Head of caudate nucleus (tissue), 42 donors: ENCODE data around the gene CERS1.
A peak's percentile ranks its signal among the peaks of the same experiment; 100 is the strongest.

Experiments used
- DNase-seq, 42 donors: peaks; one replicate each; pipeline versions ENCODE4 v3.0.0 to v3.0.0-alpha.2; 2020 to 2021; ENCODE audit warnings: mixed read lengths in 7 of 42
- intact Hi-C: fragments of 100-400 bp; cut with DNase I; formaldehyde crosslinking; loops from one replicate; pipeline ENCODE4 v1.15.0; 2022

The CERS1 gene

GRCh38 chr19:18848878-18849661, 46.9 kb downstream of the CERS1 start:
- intact Hi-C loops = loop anchor here (2.0 to 10.0 kb wide), 2 partner anchors 258 to 384 kb away; no protein-coding TSS in a partner anchor
- DNase-seq = peak in 39 of 42 donors; percentile 27 to 81 (median 61)

- intact Hi-C loops = loop anchor here (2.0 to 10.0 kb wide), 2 partner anchors 257 to 383 kb away; no protein-coding TSS in a partner anchor
- no peak for DNase-seq
These were observed 48.2 kb downstream of the CERS1 start for GRCh38 chr19:18847549-18848463.

DNA sequence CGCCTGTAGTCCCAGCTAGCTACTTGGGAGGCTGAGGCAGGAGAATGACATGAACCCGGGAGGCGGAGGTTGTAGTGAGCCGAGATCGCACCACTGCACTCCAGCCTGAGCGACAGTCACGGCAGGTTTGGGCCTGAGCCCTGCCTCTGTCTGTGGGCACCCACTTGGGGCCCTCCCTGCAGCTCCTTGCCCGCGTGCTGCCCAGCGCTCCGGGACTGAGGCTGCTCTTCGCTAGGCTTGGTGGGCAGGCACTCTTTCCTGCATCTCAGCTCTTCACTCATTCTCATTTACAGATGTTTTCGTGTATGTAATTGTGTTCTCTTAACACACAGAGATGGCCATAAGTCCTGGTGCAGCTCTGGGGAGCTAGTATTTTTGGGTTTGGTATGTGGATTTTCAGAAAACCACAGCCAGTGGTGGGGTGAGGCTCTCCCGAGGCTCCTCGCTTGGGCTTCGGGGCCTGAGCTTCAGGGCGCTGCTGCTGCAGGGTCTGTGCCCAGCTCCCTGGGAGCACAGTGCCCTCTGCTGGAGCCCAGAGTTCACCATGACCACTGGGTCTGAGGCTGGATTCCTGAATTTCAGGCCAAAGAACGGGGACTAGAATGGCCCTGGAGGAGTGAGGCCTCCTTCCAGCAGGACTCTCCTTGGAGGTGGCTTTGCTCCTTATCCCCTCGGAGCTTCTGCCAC, 49.0 kb downstream of the CERS1 start:
- peak; percentile 69 to 92 (median 84) for DNase-seq
- intact Hi-C loops = loop anchor here (10.0 kb wide), 1 partner anchor 382 kb away; no protein-coding TSS in a partner anchor

- DNase-seq = no peak
- intact Hi-C loops = loop anchor here (10.0 kb wide), 1 partner anchor 381 kb away; no protein-coding TSS in a partner anchor
These were observed 50.0 kb downstream of the CERS1 start for GRCh38 chr19:18845961-18846360.

DNA sequence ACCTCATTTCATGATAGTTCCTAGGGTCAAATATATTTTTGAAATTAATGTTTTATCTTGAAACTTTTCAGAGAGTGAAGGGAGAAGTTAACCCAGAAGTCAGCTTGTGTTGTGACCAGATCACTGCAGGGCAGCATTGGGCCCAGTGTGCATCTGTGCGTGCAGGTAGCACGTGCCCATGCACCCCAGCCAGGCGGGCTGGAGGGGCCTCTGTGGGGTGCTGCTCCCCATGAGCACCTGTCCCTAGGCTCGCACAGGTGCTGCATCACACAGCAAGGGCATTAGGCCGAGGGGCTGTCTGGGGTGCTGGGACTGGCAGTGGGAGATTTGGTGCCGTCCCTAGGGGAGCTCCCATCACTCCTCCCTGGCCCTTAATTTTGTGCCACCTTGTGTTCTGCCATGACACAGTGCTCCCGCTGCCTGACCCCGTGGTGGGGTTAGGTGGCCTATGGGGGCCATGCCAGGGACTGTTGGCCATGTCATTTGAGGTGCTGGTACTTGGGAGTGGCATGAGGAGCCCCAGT, 51.1 kb downstream of the CERS1 start:
- no peak for DNase-seq
- intact Hi-C loops = loop anchor here (10.0 kb wide), 1 partner anchor 380 kb away; no protein-coding TSS in a partner anchor

- intact Hi-C loops = loop anchor here (10.0 kb wide), 1 partner anchor 379 kb away; no protein-coding TSS in a partner anchor
- no peak for DNase-seq
These were observed 52.0 kb downstream of the CERS1 start for GRCh38 chr19:18843960-18844359.

DNA sequence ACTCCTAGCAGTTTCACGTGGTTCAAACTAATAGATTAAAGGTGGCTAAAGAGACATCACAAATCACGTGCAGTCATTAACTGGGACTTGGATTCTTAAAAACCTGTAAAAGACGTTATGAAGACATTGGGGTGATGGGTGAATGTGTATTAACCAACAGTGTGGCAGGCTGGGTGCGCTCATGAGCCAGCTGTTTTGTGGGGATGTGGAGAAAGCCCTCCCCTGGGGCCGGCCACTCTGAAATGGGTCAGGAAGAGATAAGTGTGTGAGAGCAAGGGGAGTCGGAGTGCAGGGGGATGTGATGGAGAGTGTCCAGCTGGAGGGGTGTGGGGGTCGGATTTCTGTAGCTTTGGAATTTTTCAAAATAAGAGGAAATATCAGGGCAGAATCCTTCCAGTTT, 53.8 kb downstream of the CERS1 start:
- DNase-seq = no peak
- intact Hi-C loops = loop anchor here (10.0 kb wide), 1 partner anchor 377 kb away; no protein-coding TSS in a partner anchor

DNA sequence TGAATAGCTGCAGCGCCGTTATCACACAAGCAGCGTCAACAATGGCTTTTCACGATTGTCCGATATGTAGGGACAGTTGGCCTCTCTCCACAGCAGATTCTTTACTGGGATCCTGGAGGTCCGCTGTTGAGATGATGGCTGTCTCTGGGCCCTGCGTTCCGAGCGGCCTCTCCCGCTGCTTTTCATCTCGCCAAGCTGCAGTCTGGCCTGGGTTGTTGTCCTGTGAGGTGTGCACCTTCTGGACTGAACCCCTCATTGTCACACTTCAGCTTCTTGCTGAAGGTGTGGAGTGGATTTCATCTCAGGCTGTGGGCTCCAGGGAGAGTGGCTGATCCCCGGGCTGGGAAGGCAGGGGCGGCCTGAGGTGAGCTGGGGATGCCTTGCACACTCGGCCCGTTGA, 54.6 kb downstream of the CERS1 start:
- DNase-seq = no peak
- intact Hi-C loops = loop anchor here (10.0 kb wide), 1 partner anchor 377 kb away; no protein-coding TSS in a partner anchor

DNA sequence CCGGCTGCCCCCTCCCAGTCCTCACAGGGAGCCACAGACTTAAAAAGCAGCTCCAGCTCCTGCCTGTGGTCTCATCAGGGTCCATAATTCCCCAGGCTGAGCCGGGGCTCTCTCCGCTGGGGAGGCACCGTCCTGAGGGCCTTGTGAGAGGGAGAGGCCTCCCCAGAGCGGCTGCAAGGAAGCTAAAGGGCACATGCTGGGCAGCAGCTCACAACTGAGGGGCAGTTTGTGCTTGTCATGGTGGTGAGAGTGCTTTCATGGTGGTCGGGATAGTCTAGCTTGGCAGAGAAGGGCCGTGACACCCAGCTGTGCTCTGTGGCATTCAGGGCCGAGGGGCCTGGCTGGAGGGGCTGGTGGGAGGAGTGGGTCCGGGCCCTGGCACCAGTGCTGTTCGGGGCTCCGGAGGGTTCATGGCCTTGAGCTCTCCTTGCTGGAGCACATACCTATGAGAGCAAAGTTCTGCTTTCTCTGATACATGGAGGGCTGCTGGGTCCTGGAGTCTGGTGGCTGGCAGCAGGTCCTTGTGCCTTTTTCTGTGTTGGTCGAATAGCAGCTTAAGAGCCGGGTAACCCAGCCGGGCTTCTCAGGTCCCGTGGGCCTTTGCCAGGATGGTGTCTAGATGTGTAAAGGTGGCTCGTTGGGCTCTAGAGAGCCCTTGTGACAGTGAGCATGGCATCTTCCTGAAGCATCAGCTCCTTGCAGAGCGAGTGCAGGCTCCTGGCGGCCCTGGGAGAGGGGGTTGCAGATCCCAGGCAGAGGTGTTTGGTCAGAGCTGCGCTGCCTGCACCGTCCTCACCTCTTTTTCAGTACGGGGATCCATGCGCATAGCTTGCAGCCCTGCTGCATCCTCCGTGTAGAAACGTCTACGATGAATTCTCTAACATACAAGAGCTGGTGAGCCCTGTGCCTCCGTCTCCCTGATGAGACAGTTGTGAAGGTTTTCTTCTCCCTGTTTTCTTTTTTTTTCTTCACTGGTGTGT, 55.4 kb downstream of the CERS1 start:
- no peak for DNase-seq
- intact Hi-C loops = loop anchor here (10.0 kb wide), 1 partner anchor 376 kb away; no protein-coding TSS in a partner anchor

GRCh38 chr19:18839465-18840287, 56.3 kb downstream of the CERS1 start:
- intact Hi-C loops = loop anchor here (10.0 kb wide), 2 partner anchors 165 to 375 kb away; no protein-coding TSS in a partner anchor
- no peak for DNase-seq

GRCh38 chr19:18834644-18834984, 61.3 kb downstream of the CERS1 start:
- DNase-seq = no peak
- intact Hi-C loops = loop anchor here (10.0 kb wide), 1 partner anchor 160 kb away; no protein-coding TSS in a partner anchor

DNA sequence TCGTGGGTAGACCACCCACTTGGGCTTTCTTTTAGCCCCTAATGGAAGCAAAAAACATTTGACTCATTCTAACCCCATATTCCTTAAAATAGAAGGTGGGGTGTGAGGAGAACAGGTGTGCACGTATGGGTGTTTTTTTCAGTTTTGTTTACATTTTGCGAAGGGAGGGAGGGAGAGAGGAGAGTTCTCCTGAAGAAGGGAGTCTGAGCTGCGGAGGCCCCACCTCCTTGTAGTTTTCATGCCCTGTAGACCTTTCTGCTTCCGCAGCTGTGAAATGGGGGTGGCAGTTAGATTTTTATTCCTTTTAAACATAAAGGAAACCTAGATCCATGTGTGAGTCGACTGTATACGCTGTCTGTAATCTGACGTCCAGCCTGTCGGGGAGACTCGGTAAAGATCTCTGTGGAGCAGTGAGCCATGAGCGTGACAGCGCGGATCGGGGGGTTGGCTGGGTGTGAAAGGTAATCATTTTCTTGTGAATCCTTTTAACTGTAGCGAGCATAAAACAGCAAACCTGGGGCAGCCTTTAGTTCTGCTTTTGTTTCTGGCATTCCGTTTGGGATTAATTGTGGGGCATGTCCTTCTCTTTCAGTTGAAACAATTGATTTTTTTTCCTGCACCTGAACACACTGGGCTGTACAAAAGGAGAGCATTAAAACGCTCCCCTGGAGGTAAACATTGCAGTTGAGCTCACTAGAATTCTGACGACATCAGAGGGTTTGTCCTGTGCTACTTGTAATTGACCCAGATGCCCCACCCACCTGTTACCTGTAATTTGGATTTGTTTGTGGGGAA, 61.9 kb downstream of the CERS1 start:
- intact Hi-C loops = loop anchor here (10.0 kb wide), 1 partner anchor 159 kb away; no protein-coding TSS in a partner anchor
- DNase-seq = no peak

DNA sequence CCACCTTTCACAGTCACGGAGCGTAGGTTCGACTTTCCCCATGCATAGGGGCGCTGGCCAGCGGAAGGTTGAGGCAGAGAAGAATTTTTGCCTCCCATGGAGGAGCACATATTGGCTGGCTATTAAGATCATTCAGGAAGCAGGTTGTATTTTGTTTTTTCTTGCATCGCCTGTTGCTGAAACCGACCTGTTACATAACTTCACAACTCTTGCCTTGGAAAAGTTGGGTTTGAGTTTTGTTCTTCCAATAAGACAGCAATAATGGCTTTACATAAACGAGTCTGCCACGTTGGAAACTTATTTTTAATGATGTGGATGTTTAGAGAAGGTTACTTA, 62.8 kb downstream of the CERS1 start:
- DNase-seq = no peak
- intact Hi-C loops = loop anchor here (10.0 kb wide), 1 partner anchor 158 kb away; no protein-coding TSS in a partner anchor

GRCh38 chr19:18832306-18833140, 63.4 kb downstream of the CERS1 start:
- DNase-seq = no peak
- intact Hi-C loops = loop anchor here (10.0 kb wide), 1 partner anchor 158 kb away; no protein-coding TSS in a partner anchor
